Fibroblast of skin of left biceps (primary cell): ENCODE data around the gene CADM4.

Experiments
- DNase-seq, 2 experiments: peaks; one replicate each; pipeline ENCODE4 v3.0.0-alpha.2; 2013; ENCODE audit warnings: low read depth in 2 of 2

The CADM4 gene

GRCh38 chr19:43582495-43582894, 57.2 kb downstream of the CADM4 start:
- DNase-seq: no peak

GRCh38 chr19:43581467-43581866, 58.2 kb downstream of the CADM4 start:
- DNase-seq: no peak

- no peak for DNase-seq
Observed at GRCh38 chr19:43578787-43579186, 60.9 kb downstream of the CADM4 start.

GRCh38 chr19:43575955-43576878, 63.4 kb downstream of the CADM4 start:
- DNase-seq: no peak

GRCh38 chr19:43575156-43575950, 64.3 kb downstream of the CADM4 start, which contains the start of the genes PINLYP and XRCC1:
PINLYP (plus strand) TSS chr19:43575801; CDS start chr19:43577192, 1,391 bp downstream.
XRCC1 (minus strand) TSS chr19:43575527; CDS start chr19:43575458, 69 bp downstream.
- DNase-seq: peak; percentile 93 to 94

GRCh38 chr19:43574424-43575155, 65.1 kb downstream of the CADM4 start:
- DNase-seq: no peak
